ENCODE measurements around the gene SEC61B.

The SEC61B gene

DNA sequence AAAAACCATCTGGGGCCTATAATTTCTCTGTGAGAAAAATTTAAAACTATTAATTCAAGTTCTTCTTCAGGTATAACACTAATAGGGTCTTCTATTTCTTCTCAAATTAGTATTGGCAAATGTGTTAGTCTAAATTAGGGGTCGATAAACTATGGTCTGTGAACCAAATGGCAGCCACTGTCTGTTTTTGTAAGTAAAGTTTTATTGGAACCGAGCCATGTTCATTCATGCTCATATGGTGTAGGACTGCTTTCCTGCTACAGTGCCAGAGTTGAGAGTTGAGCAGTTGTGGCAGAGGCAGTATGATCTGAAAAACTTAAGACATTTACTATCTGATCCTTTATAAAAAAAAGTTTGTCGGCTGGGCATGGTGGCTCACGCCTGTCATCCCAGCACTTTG lies 29.1 kb downstream of the SEC61B start:
- H3K9me3 ChIP-seq = no peaks in the 10 kb centered on the region
- H3K27me3 ChIP-seq = no peaks in the 10 kb centered on the region
- no peak overlapping the region for H3K4me3 ChIP-seq (ENCODE audit: low read depth in 1 of 2, low read length in 1 of 2)
- H3K4me1 ChIP-seq (ENCODE audit: control insufficient read depth in 1 of 2, insufficient read depth in 1 of 2, low read depth in 1 of 2, low read length in 1 of 2) = no peaks in the 10 kb centered on the region
- no peaks in the 10 kb centered on the region for H3K36me3 ChIP-seq
- TF ChIP-seq, protein P1, sequence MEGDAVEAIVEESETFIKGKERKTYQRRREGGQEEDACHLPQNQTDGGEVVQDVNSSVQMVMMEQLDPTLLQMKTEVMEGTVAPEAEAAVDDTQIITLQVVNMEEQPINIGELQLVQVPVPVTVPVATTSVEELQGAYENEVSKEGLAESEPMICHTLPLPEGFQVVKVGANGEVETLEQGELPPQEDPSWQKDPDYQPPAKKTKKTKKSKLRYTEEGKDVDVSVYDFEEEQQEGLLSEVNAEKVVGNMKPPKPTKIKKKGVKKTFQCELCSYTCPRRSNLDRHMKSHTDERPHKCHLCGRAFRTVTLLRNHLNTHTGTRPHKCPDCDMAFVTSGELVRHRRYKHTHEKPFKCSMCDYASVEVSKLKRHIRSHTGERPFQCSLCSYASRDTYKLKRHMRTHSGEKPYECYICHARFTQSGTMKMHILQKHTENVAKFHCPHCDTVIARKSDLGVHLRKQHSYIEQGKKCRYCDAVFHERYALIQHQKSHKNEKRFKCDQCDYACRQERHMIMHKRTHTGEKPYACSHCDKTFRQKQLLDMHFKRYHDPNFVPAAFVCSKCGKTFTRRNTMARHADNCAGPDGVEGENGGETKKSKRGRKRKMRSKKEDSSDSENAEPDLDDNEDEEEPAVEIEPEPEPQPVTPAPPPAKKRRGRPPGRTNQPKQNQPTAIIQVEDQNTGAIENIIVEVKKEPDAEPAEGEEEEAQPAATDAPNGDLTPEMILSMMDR (IDR thresholded peaks at IDR 0.05) = no peak
- no peak overlapping the region for H3K27ac ChIP-seq

DNA sequence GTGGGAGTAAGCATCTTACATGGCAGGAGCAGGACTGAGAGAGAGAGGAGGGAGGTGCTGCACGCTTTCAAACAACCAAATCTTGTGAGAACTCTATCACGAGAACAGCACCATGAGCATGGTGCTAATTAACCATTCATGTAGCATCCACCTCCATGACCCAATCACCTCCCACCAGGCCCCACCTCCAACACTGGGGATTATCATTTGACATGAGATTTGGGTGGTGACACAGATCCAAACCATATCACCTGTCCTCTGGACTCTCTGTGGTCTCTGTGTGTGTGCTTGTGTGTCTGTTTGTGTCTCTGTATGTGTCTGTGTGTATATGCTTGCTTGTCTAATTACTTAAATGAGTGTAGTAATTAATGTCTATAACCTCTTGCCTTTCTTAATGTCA lies 31.1 kb downstream of the SEC61B start:
- Histone ChIP-seq H3K36me3 (no peaks in the 10 kb centered on the region), H3K4me1 (ENCODE audit: control insufficient read depth in 1 of 2, insufficient read depth in 1 of 2, low read depth in 1 of 2, low read length in 1 of 2) (no peaks in the 10 kb centered on the region), H3K4me3 (ENCODE audit: low read depth in 1 of 2, low read length in 1 of 2) (no peak overlapping the region), H3K9me3 (no peaks in the 10 kb centered on the region), H3K27me3 (no peaks in the 10 kb centered on the region), H3K27ac (no peak overlapping the region)
- TF ChIP-seq, protein P1 (IDR thresholded peaks at IDR 0.05) = no peak

DNA sequence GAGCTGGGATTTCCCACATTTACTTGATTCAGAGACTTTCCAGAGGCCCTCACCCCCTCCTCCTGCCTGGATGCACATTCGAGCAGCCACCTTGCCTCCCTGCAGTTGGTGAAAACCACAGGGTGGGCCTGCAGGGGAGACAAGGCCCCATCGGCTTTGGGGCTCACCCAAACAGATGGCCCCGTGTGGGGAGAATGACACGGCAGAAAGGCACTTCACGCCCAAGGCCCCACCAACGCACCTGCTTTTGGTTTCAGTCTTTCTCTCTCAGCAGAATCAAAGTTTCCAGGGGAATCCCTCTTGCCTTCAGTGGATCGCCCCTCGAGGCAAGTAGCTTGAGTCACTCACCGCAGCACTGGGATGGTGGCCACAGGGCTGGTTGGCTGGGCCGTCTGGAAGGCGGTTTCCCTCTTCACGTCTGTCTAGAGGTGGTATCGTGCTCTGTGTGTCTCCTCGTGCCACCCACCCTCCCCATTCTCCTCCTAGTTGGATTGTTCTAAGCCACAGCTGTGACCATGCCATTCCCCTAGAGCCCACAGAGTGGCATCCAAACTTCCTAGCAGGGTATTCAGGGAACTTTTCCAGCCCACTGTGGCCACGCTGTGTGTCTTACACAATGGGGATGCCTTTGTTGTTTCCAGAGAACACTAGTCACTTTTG lies 31.8 kb downstream of the SEC61B start:
- Histone ChIP-seq H3K4me1 (ENCODE audit: control insufficient read depth in 1 of 2, insufficient read depth in 1 of 2, low read depth in 1 of 2, low read length in 1 of 2) (peaks cover 0 to under 1% of the 10 kb centered on the region in 2 experiments), H3K27ac (no peak overlapping the region), H3K9me3 (no peaks in the 10 kb centered on the region), H3K27me3 (no peaks in the 10 kb centered on the region), H3K4me3 (ENCODE audit: low read depth in 1 of 2, low read length in 1 of 2) (no peak overlapping the region), H3K36me3 (no peaks in the 10 kb centered on the region)
- TF ChIP-seq, protein P1 (IDR thresholded peaks at IDR 0.05) = no peak

DNA sequence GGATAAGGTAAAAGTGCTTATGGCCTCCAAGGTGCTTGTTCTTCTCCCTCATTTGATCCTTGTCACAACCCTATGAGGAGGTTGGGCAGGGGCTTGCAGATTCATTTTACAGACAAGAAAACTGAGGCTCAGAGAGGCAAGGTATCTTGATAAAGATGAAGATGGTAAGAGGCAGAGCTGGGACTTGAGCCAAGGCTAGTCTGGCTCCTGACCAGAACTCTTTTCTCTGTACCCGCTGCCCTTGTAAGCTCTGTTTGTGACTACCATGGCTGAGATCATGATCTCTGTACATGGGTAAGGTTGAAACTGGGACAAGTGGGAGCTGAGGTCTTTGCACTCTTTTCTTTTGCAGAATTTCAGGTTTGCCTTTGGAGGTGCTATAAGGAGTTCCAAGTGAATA lies 33.6 kb downstream of the SEC61B start:
- H3K27me3 ChIP-seq = peaks cover 4% of the 10 kb centered on the region
- no peak overlapping the region for H3K4me3 ChIP-seq (ENCODE audit: low read depth in 1 of 2, low read length in 1 of 2)
- no peak overlapping the region for H3K27ac ChIP-seq
- H3K9me3 ChIP-seq = no peaks in the 10 kb centered on the region
- peaks cover 0 to 9% of the 10 kb centered on the region in 2 experiments for H3K4me1 ChIP-seq (ENCODE audit: control insufficient read depth in 1 of 2, insufficient read depth in 1 of 2, low read depth in 1 of 2, low read length in 1 of 2)
- TF ChIP-seq, protein P1 (IDR thresholded peaks at IDR 0.05) = no peak
- H3K36me3 ChIP-seq = no peaks in the 10 kb centered on the region

DNA sequence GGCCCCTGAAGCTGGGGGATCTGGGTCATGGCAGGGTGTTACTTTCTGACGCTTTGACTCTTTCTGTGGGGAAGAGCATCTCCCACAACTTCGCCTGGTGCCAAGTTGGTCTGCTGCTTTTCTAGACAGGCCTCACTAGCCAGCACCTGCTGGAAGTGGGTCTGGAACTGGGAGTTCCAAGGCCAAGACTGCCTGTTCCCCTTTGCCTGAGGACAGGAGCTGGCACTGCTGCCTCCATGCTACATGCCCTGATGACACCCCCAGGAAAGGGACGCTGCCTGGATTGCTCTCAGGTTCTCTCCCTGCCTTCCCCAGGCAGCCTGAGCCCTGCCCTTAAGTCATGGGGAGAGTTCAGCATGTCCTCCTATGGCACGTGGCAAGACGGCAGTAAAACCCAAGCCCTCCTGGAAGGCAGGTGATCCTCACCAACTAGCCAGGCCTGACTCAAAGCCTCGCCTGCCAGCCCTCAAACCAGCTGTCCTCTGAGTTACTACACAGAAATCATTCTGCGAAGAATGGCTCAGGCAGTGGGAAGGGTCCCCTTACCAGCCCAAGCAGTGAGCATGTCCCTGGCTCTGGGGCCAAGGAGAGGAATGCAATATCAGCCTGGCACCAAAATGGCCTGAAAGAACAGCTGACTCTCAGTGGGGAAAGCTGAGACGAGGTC lies 35.8 kb downstream of the SEC61B start:
- TF ChIP-seq, protein P1 (IDR thresholded peaks at IDR 0.05) = no peak
- H3K9me3 ChIP-seq = no peaks in the 10 kb centered on the region
- no peaks in the 10 kb centered on the region for H3K36me3 ChIP-seq
- H3K27ac ChIP-seq = no peak overlapping the region
- peaks cover 4% of the 10 kb centered on the region for H3K27me3 ChIP-seq
- H3K4me3 ChIP-seq (ENCODE audit: low read depth in 1 of 2, low read length in 1 of 2) = no peak overlapping the region
- H3K4me1 ChIP-seq (ENCODE audit: control insufficient read depth in 1 of 2, insufficient read depth in 1 of 2, low read depth in 1 of 2, low read length in 1 of 2) = peaks cover 0 to 9% of the 10 kb centered on the region in 2 experiments

Measured in neutrophil (primary cell).